IPS DF 4.7 (cell line): ENCODE results near the gene TERT.
A peak's percentile ranks its signal among the peaks of the same experiment; 100 is the strongest.

Source experiments
- DNase-seq: peaks from one replicate; pipeline ENCODE4 v3.0.0-alpha.2; 2013; ENCODE audit warnings: low spot score; ENCODE audit errors: extremely low read depth

Gene TERT

DNA sequence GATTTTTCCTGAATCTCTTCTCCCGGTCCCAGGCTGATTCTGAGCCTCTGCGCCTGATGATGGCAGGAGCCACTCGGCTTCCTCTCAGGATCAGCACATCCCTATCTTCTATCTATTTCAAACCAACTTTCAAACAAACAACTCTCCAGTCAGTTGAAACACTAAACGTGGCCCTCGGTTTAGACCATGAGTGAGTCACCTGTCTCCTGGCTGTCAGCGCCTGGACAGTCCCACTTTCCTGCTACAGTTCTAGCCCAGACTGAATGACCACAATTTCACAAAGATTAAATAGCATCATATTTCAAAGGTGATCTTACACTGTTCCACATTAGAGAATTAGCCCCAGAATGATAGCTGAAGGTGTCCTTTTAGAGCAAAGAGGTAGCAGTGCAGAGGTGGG is 87.3 kb downstream of the TERT start:
- no peak for DNase-seq

DNA sequence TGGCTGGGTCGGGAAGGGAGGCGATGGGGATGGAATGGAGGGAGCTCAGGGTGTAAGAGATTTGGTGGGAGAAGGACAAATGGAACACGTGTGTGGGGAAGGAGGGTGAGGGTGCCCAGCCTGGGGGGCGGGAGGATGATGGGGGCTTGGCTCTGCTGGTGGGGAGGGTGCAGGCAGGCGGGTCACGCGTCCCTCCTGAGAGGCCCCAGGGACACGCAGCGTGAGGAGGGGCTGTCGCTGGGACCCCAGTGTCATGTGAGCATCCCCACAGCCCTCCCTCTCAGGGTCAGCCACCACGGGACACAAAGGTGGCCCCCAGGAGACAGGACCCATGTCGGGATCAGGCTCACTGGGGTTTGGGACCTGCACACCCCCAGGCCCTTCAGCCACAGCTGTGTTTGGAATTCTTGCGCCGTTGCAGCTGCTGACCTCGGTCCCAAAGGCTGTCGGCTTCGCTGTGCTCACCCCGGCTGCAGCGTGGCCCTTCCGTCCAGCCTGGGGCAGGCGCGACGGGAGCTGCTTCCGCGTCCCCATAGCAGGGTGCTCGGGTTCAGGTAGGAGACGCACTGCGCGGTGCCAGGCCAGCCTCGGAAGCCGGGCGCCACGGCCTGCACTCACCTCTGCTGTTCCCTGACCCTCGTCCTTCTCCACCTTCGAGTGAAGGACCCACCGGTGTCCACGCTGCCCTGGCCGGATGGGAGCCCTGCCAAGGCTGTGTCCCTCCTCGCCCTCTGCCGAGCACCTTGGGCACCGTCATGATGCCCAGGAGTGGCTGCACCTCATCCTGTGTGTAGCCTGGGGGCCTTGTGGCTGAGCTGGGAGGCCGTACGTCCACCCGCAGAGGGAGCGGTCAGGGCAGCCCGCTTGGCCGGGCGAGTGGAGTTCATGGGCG is 88.1 kb downstream of the TERT start:
- no peak for DNase-seq

GRCh38 chr5:1205255-1206180 is 89.3 kb downstream of the TERT start:
- no peak for DNase-seq

GRCh38 chr5:1204693-1205242 is 90.1 kb downstream of the TERT start:
- peak; percentile 36 for DNase-seq

DNA sequence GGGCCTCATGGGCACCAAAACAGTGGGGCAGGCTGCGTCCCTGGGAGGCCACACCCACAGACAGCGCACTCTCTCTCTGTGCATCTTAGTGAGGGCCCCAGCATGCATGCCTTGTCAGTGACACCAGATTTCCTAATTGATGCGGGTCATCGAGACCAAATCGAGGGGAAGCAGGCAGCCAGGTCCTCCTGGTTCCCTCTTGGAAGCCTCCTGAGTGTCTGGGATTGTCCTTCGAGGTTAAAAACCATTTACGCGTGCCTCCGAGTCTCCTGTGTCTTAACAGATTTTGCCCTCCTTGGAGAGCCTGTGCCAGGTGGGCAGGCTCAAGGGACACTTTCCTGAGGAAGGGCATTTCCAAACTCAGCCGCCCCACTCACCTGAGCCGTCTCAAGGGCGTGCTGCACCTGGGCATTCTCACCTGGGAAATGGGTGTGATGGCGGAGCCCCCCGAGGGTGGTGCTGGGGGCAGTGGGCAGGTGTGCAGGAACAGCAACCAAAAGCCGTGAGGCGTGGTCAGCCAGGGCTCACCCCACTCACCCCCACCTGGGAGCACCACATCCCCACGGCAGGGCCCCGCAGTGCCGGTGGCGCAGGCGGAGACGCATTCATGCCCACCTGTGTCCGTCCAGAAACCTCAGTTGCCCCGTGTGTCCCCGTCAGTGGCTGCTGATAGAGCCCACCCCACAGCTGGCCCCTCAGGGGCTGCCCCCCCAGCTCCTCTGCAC is 90.7 kb downstream of the TERT start:
- no peak for DNase-seq

DNA sequence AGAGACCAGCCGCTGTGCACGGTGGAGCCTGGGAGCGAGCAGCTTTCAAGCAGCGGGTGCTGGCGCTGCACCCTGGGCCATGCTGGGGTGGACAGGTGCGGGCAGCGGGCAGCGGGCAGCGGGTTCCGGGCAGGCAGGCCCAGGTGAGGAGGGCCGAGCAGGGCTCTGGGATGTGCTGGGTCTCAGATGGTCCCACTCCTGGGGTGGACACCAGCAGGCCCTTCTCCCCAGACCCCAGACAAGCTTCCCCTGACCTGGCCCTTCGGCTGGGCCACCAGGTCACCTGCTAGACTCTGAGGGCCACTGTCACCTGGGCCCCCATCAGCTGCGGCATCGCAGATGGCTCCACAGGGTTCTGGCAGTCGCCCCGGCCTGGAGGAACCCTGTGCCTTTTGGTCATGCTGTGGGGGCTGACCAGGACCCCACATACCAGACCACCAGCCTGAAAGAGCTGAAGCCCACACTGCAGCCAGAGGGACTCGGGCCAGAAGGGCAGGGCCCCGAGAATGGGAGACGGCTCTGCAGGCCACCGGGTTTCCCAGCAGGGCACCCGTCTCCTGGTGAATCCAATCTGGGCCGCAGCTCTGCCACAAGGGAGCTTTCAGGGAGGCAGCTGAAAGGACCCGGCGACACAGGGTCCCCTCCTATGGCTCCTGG is 91.4 kb downstream of the TERT start:
- no peak for DNase-seq
